ENCODE data around the gene CUBN. TPM values are rescaled to one million over a fixed set of nuclear protein-coding genes. Genes with fewer than 3 reads are reported as not detected.

Gene CUBN
- total RNA-seq, 4 donors from 2014 or later = 0.37 to 1.5 (median 1.1) TPM

- Histone ChIP-seq H3K9me3 (no peaks in the 10 kb centered on the region), H3K27ac (peak overlapping the region; percentile 61 to 69 (median 67)), H3K4me1 (peaks cover 4 to 52% (median 7%) of the 10 kb centered on the region in 4 donors), H3K4me3 (no peak overlapping the region), H3K36me3 (no peaks in the 10 kb centered on the region), H3K27me3 (no peaks in the 10 kb centered on the region)
- TF ChIP-seq POLR2AphosphoS5 (IDR thresholded peaks at IDR 0.05) = no peak
- no peak for TF ChIP-seq EP300 (IDR thresholded peaks at IDR 0.05; ENCODE audit: low read depth)
- TF ChIP-seq, protein P1, sequence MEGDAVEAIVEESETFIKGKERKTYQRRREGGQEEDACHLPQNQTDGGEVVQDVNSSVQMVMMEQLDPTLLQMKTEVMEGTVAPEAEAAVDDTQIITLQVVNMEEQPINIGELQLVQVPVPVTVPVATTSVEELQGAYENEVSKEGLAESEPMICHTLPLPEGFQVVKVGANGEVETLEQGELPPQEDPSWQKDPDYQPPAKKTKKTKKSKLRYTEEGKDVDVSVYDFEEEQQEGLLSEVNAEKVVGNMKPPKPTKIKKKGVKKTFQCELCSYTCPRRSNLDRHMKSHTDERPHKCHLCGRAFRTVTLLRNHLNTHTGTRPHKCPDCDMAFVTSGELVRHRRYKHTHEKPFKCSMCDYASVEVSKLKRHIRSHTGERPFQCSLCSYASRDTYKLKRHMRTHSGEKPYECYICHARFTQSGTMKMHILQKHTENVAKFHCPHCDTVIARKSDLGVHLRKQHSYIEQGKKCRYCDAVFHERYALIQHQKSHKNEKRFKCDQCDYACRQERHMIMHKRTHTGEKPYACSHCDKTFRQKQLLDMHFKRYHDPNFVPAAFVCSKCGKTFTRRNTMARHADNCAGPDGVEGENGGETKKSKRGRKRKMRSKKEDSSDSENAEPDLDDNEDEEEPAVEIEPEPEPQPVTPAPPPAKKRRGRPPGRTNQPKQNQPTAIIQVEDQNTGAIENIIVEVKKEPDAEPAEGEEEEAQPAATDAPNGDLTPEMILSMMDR (IDR thresholded peaks at IDR 0.05) = no peak
- no peak for TF ChIP-seq POLR2A (IDR thresholded peaks at IDR 0.05)
- DNase-seq = no peak
- intact Hi-C loops (cut with DNase I; ENCODE audit: low total_unique reads) = no loop called here
- in situ Hi-C loops (cut with MboI; ENCODE audit: low pct_ligation_motif_present in 1 of 4, low pct_unique_long_range_greater_than_20kb in 1 of 4, low sequenced_read_pairs in 3 of 4) = no loop called here
- 48 to 69% methylated on average over 4 of the region's 4 CpGs for WGBS, 2 donors (ENCODE audit: low coverage in 1 of 2)
These were observed 100.8 kb downstream of the CUBN start for GRCh38 chr10:17028798-17029197.

GRCh38 chr10:17026686-17027485, 102.7 kb downstream of the CUBN start:
- Histone ChIP-seq H3K4me1 (peaks cover 4 to 59% (median 7%) of the 10 kb centered on the region in 4 donors), H3K9me3 (no peaks in the 10 kb centered on the region), H3K36me3 (no peaks in the 10 kb centered on the region), H3K4me3 (no peak overlapping the region), H3K27ac (peak overlapping the region in 3 of 4 donors; percentile 65 to 79 (median 74)), H3K27me3 (no peaks in the 10 kb centered on the region)
- DNase-seq = no peak
- intact Hi-C loops (cut with DNase I; ENCODE audit: low total_unique reads) = no loop called here
- in situ Hi-C loops (cut with MboI; ENCODE audit: low pct_ligation_motif_present in 1 of 4, low pct_unique_long_range_greater_than_20kb in 1 of 4, low sequenced_read_pairs in 3 of 4) = no loop called here
- 76 to 77% methylated on average over 6 of the region's 6 CpGs for WGBS, 2 donors (ENCODE audit: low coverage in 1 of 2)
- no peak for TF ChIP-seq POLR2AphosphoS5 (IDR thresholded peaks at IDR 0.05)
- TF ChIP-seq, protein P1 (IDR thresholded peaks at IDR 0.05) = no peak
- TF ChIP-seq EP300 (IDR thresholded peaks at IDR 0.05; ENCODE audit: low read depth) = no peak

GRCh38 chr10:17025444-17026295, 103.9 kb downstream of the CUBN start:
- 43 to 63% methylated on average over 6 to 7 of the region's 7 CpGs for WGBS, 2 donors (ENCODE audit: low coverage in 1 of 2)
- Histone ChIP-seq H3K27ac (peak overlapping the region; percentile 65 to 79 (median 76)), H3K4me1 (peaks cover 4 to 59% (median 7%) of the 10 kb centered on the region in 4 donors), H3K36me3 (no peaks in the 10 kb centered on the region), H3K4me3 (no peak overlapping the region), H3K9me3 (no peaks in the 10 kb centered on the region), H3K27me3 (no peaks in the 10 kb centered on the region)
- in situ Hi-C loops (cut with MboI; ENCODE audit: low pct_ligation_motif_present in 1 of 4, low pct_unique_long_range_greater_than_20kb in 1 of 4, low sequenced_read_pairs in 3 of 4) (no loop called here), intact Hi-C loops (cut with DNase I; ENCODE audit: low total_unique reads) (no loop called here)
- TF ChIP-seq, protein P1 (IDR thresholded peaks at IDR 0.05) = no peak
- TF ChIP-seq EP300 (IDR thresholded peaks at IDR 0.05; ENCODE audit: low read depth) (no peak), POLR2AphosphoS5 (IDR thresholded peaks at IDR 0.05) (no peak), POLR2A (IDR thresholded peaks at IDR 0.05) (no peak)
- DNase-seq = peak; percentile 26

GRCh38 chr10:17024461-17024860, 105.2 kb downstream of the CUBN start:
- Histone ChIP-seq H3K4me3 (no peak overlapping the region), H3K27me3 (no peaks in the 10 kb centered on the region), H3K27ac (peak overlapping the region; percentile 65 to 79 (median 76)), H3K9me3 (no peaks in the 10 kb centered on the region), H3K36me3 (no peaks in the 10 kb centered on the region), H3K4me1 (peaks cover 4 to 52% (median 7%) of the 10 kb centered on the region in 4 donors)
- TF ChIP-seq EP300 (IDR thresholded peaks at IDR 0.05; ENCODE audit: low read depth) = no peak
- no peak for TF ChIP-seq POLR2A (IDR thresholded peaks at IDR 0.05)
- TF ChIP-seq, protein P1 (IDR thresholded peaks at IDR 0.05) = no peak
- TF ChIP-seq POLR2AphosphoS5 (IDR thresholded peaks at IDR 0.05) = no peak
- DNase-seq = no peak
- 76 to 97% methylated on average over 3 to 4 of the region's 4 CpGs for WGBS, 2 donors (ENCODE audit: low coverage in 1 of 2)
- in situ Hi-C loops (cut with MboI; ENCODE audit: low pct_ligation_motif_present in 1 of 4, low pct_unique_long_range_greater_than_20kb in 1 of 4, low sequenced_read_pairs in 3 of 4) (no loop called here), intact Hi-C loops (cut with DNase I; ENCODE audit: low total_unique reads) (no loop called here)

All from transverse colon (tissue), 4 donors.